ENCODE results near the gene NAALADL2.

Gene NAALADL2

GRCh38 chr3:174884776-174885568 is 25.8 kb downstream of the NAALADL2 start:
- DNase-seq (ENCODE audit: low read depth in 2 of 2) = no peak

- DNase-seq (ENCODE audit: low read depth in 2 of 2) = no peak
Observed at GRCh38 chr3:174891524-174892203, 32.5 kb downstream of the NAALADL2 start.

- DNase-seq (ENCODE audit: low read depth in 2 of 2) = no peak
Observed at GRCh38 chr3:174907027-174907426, 47.9 kb downstream of the NAALADL2 start.

- DNase-seq (ENCODE audit: low read depth in 2 of 2) = no peak
Observed at GRCh38 chr3:174907628-174908407, 48.7 kb downstream of the NAALADL2 start.

DNA sequence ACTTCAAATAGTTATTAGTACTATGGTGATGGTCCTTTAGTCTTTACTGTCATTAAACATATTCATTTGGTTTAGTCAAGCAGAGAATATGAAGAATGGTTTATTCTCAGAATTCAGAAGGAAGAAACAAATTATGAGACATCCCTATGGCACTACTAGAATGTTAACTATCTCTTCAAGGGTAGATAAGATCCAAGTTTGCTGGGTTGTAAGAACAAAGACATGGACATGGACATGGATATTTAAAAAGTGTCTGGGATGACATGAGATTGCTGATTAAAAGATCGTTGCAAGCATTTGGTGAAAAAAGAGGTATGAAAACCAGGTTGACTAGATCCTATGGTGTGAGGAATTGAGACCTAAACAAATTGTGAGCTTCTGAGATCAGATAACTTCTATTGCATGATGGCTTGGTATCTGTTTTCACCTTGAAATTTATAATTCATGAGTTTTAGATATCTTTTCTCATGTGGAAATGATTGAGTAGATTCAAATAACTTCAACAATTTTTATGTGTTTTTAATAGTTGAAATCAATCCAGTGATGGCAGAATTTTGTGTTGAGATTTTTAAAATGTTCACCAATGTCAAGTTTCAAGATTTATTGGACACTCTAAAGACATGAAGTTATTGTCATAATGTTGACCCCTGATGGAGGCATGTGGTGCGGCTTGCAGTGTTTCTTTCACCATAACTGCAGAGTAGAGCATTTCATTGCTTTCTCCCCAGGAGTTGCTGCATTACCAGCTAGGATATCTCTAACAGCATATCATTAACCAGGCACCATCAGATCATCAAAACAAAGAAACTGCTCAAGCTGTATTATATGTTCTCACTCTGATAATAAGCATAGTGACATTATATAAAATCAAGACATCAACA is 72.6 kb downstream of the NAALADL2 start:
- no peak for DNase-seq (ENCODE audit: low read depth in 2 of 2)

DNA sequence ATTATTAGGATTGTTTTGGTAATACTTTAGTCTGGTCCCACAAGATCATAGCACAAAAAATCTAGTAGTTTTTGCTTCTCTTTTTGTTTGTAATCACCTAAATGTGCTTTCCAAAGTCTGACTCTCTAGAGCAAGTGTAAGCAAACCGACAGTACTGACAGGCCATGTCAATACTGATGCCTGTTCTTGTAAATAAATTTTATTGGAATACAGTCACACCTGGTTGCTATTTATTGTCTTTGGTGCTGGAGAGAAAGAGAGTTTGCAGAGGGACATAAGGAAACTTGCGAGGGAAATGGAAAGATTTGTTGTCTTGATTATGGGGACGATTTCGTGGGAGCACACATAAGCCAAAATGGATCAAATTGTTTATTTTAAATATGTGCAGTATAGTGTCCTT is 77.5 kb downstream of the NAALADL2 start:
- DNase-seq (ENCODE audit: low read depth in 2 of 2) = no peak

DNA sequence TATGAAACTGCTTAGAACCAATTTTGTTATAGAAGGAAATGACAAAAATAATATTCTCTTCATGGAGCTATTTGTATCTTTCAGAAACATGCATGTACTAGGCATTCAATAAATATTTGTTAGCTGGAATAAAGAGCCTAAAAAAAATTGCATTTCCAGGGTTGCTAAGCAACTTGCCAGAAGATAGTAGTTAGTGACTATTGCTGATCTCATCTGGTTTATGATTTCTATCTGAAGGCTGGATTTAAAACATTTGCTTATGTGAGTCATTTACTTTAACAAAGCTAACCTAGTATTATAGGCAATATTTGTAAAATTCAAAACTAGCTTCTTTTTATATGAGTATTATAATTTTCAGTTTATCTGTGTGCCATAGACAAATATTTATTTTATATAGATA is 78.3 kb downstream of the NAALADL2 start:
- DNase-seq (ENCODE audit: low read depth in 2 of 2) = no peak

- no peak for DNase-seq (ENCODE audit: low read depth in 2 of 2)
Observed at GRCh38 chr3:174938102-174938501, 79.0 kb downstream of the NAALADL2 start.

GRCh38 chr3:174940151-174940550 is 81.0 kb downstream of the NAALADL2 start:
- DNase-seq (ENCODE audit: low read depth in 2 of 2) = no peak

GRCh38 chr3:174945276-174945675 is 86.1 kb downstream of the NAALADL2 start:
- DNase-seq (ENCODE audit: low read depth in 2 of 2) = no peak

- DNase-seq (ENCODE audit: low read depth in 2 of 2) = no peak
Observed at GRCh38 chr3:174945951-174946350, 86.8 kb downstream of the NAALADL2 start.

GRCh38 chr3:174949523-174949922 is 90.4 kb downstream of the NAALADL2 start:
- no peak for DNase-seq (ENCODE audit: low read depth in 2 of 2)

GRCh38 chr3:174951034-174951433 is 91.9 kb downstream of the NAALADL2 start:
- peak; percentile 65 to 69 for DNase-seq (ENCODE audit: low read depth in 2 of 2)

DNA sequence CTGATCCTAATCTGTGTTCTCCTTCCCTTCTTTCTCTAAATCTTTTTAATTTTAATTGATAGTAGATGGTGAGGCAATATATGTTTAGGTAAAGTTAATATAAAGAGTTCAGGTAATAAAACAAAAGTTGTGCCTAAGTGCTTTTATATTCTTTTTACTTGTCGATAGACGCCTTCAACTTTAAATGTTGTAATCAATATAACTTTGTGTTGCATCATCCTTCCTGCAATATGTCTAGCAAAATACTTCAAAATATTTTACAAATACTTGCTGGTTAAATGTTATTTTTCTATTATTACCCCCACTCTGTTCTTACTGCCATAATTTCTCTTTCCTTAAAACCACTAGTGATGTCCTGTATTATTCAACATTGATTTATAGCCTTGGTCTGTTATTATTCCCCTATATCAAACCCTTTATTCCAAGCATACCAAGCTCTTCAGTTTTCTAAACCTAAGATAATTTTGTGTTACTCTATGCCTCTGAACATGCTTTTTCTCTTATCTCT is 92.4 kb downstream of the NAALADL2 start:
- no peak for DNase-seq (ENCODE audit: low read depth in 2 of 2)

- no peak for DNase-seq (ENCODE audit: low read depth in 2 of 2)
Observed at GRCh38 chr3:174953068-174953467, 93.9 kb downstream of the NAALADL2 start.

GRCh38 chr3:174955513-174956016 is 96.4 kb downstream of the NAALADL2 start:
- no peak for DNase-seq (ENCODE audit: low read depth in 2 of 2)

- no peak for DNase-seq (ENCODE audit: low read depth in 2 of 2)
Observed at GRCh38 chr3:174957081-174957480, 97.9 kb downstream of the NAALADL2 start.

- DNase-seq (ENCODE audit: low read depth in 2 of 2) = peak; percentile 85 to 86
Observed at GRCh38 chr3:174957551-174958001, 98.4 kb downstream of the NAALADL2 start.

DNA sequence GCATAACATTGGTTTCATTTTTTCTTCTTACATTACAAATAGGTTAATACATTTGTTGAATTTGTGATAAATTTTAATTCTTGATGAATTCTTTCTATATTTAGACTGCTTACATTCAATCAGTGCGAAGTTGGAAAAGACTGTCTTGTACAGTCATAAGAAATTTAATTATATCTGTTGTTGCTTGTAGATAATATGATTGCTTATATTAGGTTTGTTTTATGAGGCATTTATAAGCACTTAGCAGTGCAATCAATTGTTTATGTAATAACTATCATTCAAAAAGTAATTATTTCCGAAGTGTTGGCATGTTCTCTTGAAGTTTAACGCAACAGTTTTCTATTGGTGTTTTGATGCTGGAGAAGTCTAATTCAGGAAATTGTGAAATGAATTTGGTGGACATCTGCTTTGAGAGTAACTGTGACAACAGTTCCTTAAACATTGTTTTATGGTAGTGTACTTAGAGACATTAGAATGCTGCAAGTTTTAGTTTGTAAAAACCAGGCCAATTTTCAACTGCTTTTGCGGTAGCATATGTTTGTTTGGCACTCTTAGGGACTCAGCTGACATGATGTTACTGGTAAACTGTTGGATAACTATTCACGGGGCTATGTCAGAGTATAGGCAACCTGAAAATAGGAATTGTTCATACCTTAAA is 99.7 kb downstream of the NAALADL2 start:
- no peak for DNase-seq (ENCODE audit: low read depth in 2 of 2)

GRCh38 chr3:174959556-174960065 is 100.5 kb downstream of the NAALADL2 start:
- DNase-seq (ENCODE audit: low read depth in 2 of 2) = no peak
